IMR-90 (cell line): Measurements from ENCODE around the gene HIVEP1. TPM values are rescaled to one million over a fixed set of nuclear protein-coding genes. Genes with fewer than 3 reads are reported as not detected.

Experiments used
- ATAC-seq: fragments of 200-7000 bp; cut with Tn5 transposase; 2 replicates; pipeline ENCODE4 v1.9.1; 2020; ENCODE audit warnings: low read depth, mild to moderate bottlenecking, moderate library complexity
- BruUV-seq: library from RNA; stranded (reverse); fragments of 400-500 nt; replicated peaks from 2 replicates; lab custom pipeline; 2021; lab: Mats Ljungman, UMichigan
- CTCF ChIA-PET: fragments of 300-600 bp; formaldehyde crosslinking; extraction: SDS; loops from one replicate; lab custom pipeline; 2021; ENCODE audit warnings: antibody characterized with exemption; lab: Yijun Ruan, JAX
- POLR2A ChIA-PET: fragments of 300-600 bp; sonication (Branson Sonifier 250); formaldehyde crosslinking; loops from one replicate; lab custom pipeline; 2022; ENCODE audit warnings: antibody characterized with exemption; ENCODE audit not compliant: unreplicated experiment; lab: Charles Lee
- DNase-seq: peaks from one replicate; pipeline ENCODE4 v3.0.0; 2013
- H2AFZ ChIP-seq: replicated peaks from 2 replicates; pipeline ENCODE3; 2013; ENCODE audit warnings: low read length, mild to moderate bottlenecking; ENCODE audit not compliant: poor library complexity
- H2AK5ac ChIP-seq: 2 replicates; pipeline ENCODE4 v1.6.1; 2013; ENCODE audit warnings: low read depth, low read length, inconsistent platforms
- H2AK9ac ChIP-seq: replicated peaks from 2 replicates; pipeline ENCODE3; 2013; ENCODE audit warnings: mild to moderate bottlenecking, low read depth, low read length, moderate library complexity; ENCODE audit not compliant: poor library complexity
- H2BK120ac ChIP-seq: 2 replicates; pipeline ENCODE4 v1.6.1; 2013; ENCODE audit warnings: low read depth, low read length, inconsistent platforms
- H2BK15ac ChIP-seq: 3 replicates; pipeline ENCODE4 v1.6.1; 2013; ENCODE audit warnings: low read depth, low read length, inconsistent platforms
- H2BK20ac ChIP-seq: 2 replicates; pipeline ENCODE4 v1.6.1; 2013; ENCODE audit warnings: low read depth, mild to moderate bottlenecking, inconsistent platforms, low read length, moderate library complexity
- H2BK5ac ChIP-seq: 2 replicates; pipeline ENCODE4 v1.6.1; 2013; ENCODE audit warnings: mild to moderate bottlenecking, low read depth, low read length, inconsistent platforms; ENCODE audit not compliant: poor library complexity, severe bottlenecking
- H3K14ac ChIP-seq: replicated peaks from 2 replicates; pipeline ENCODE4 v1.6.1; 2013; ENCODE audit warnings: low read depth, low read length, inconsistent platforms
- H3K18ac ChIP-seq: 2 replicates; pipeline ENCODE4 v1.6.1; 2013; ENCODE audit warnings: low read depth, low read length, control low read depth
- H3K23ac ChIP-seq: 2 replicates; pipeline ENCODE4 v1.6.1; 2013; ENCODE audit warnings: low read depth, low read length, inconsistent platforms
- H3K27ac ChIP-seq: 2 replicates; pipeline ENCODE4 v1.5.1; 2013; ENCODE audit warnings: mild to moderate bottlenecking, control low read depth, low read length; ENCODE audit not compliant: insufficient read depth
- H3K27me3 ChIP-seq: 2 replicates; pipeline ENCODE4 v1.6.1; 2013; ENCODE audit warnings: low read length; ENCODE audit not compliant: control insufficient read depth, insufficient read depth
- H3K36me3 ChIP-seq: 2 replicates; pipeline ENCODE4 v1.6.1; 2013; ENCODE audit warnings: low read length, mixed read lengths; ENCODE audit not compliant: control insufficient read depth, insufficient read depth
- H3K4ac ChIP-seq: 2 replicates; pipeline ENCODE4 v1.6.1; 2013; ENCODE audit warnings: low read depth, low read length, inconsistent platforms
- H3K4me1 ChIP-seq: 2 replicates; pipeline ENCODE4 v1.6.1; 2013; ENCODE audit warnings: low read length, mixed read lengths; ENCODE audit not compliant: control insufficient read depth, insufficient read depth
- H3K4me2 ChIP-seq: 2 replicates; pipeline ENCODE4 v1.6.1; 2013; ENCODE audit warnings: low read depth, mild to moderate bottlenecking, control low read depth, low read length, moderate library complexity
- H3K4me3 ChIP-seq: 2 replicates; pipeline ENCODE4 v1.5.1; 2013; ENCODE audit warnings: low read depth, mild to moderate bottlenecking, control low read depth, low read length, moderate library complexity; ENCODE audit not compliant: insufficient read depth
- H3K56ac ChIP-seq: 2 replicates; pipeline ENCODE4 v1.6.1; 2013; ENCODE audit warnings: low read length, inconsistent platforms; ENCODE audit not compliant: insufficient read depth; ENCODE audit errors: extremely low read depth
- H3K79me1 ChIP-seq, 2 experiments: 2 replicates each; pipeline ENCODE4 v1.6.1; 2013; ENCODE audit warnings: low read length in 2 of 2, inconsistent platforms in 1 of 2, low read depth in 1 of 2
- H3K9ac ChIP-seq: 2 replicates; pipeline ENCODE4 v1.6.1; 2013; ENCODE audit warnings: low read depth, low read length, control low read depth
- H3K9me1 ChIP-seq: 2 replicates; pipeline ENCODE4 v1.6.1; 2013; ENCODE audit warnings: low read length, inconsistent platforms; ENCODE audit not compliant: insufficient read depth
- H3K9me3 ChIP-seq: 2 replicates; pipeline ENCODE4 v1.6.1; 2013; ENCODE audit warnings: low read length; ENCODE audit not compliant: control insufficient read depth, insufficient read depth
- H4K20me1 ChIP-seq: 2 replicates; pipeline ENCODE4 v1.6.1; 2013; ENCODE audit warnings: low read length, inconsistent platforms; ENCODE audit not compliant: insufficient read depth
- H4K5ac ChIP-seq: 2 replicates; pipeline ENCODE4 v1.6.1; 2013; ENCODE audit warnings: mild to moderate bottlenecking, low read depth, low read length, control low read depth
- H4K8ac ChIP-seq, 2 experiments: 2 replicates each; pipeline ENCODE4 v1.6.1; 2013; ENCODE audit warnings: low read depth in 2 of 2, low read length in 2 of 2, control low read depth in 1 of 2, inconsistent platforms in 1 of 2
- H4K91ac ChIP-seq: 2 replicates; pipeline ENCODE4 v1.6.1; 2013; ENCODE audit warnings: low read depth, low read length, inconsistent platforms; ENCODE audit not compliant: insufficient read depth
- BHLHE40 ChIP-seq: fragments of 150-350 bp; IDR thresholded peaks from 2 replicates; pipeline ENCODE4 v1.6.1; 2016; ENCODE audit warnings: mild to moderate bottlenecking, low read depth, low read length
- CEBPB ChIP-seq: IDR thresholded peaks from 2 replicates; pipeline ENCODE4 v1.6.1; 2012; ENCODE audit warnings: low read depth, low read length, improper control_type of control experiment
- CHD1 ChIP-seq: IDR thresholded peaks from 2 replicates; pipeline ENCODE4 v1.6.1; 2012; ENCODE audit warnings: low read depth, low read length, improper control_type of control experiment
- FOS ChIP-seq: fragments of 150-350 bp; IDR thresholded peaks from 2 replicates; pipeline ENCODE4 v1.6.1; 2016; ENCODE audit warnings: low read depth, low read length
- MAFK ChIP-seq: IDR thresholded peaks from 2 replicates; pipeline ENCODE4 v1.6.1; 2012; ENCODE audit warnings: low read depth, low read length, improper control_type of control experiment
- MAZ ChIP-seq: IDR thresholded peaks from 2 replicates; pipeline ENCODE4 v1.6.1; 2012; ENCODE audit warnings: low read depth, mild to moderate bottlenecking, low read length, improper control_type of control experiment, moderate library complexity, borderline replicate concordance
- MXI1 ChIP-seq: IDR thresholded peaks from 2 replicates; pipeline ENCODE4 v1.6.1; 2012; ENCODE audit warnings: low read depth, mild to moderate bottlenecking, low read length, moderate library complexity, borderline replicate concordance
- NFE2L2 ChIP-seq: fragments of 150-350 bp; IDR thresholded peaks from 2 replicates; pipeline ENCODE4 v1.6.1; 2016; ENCODE audit warnings: low read depth, mild to moderate bottlenecking, low read length
- POLR2A ChIP-seq: IDR thresholded peaks from 2 replicates; pipeline ENCODE4 v1.6.1; 2012; ENCODE audit warnings: mild to moderate bottlenecking, low read depth, low read length
- RAD21 ChIP-seq: IDR thresholded peaks from 2 replicates; pipeline ENCODE4 v1.6.1; 2012; ENCODE audit warnings: low read length, improper control_type of control experiment
- RCOR1 ChIP-seq: IDR thresholded peaks from 2 replicates; pipeline ENCODE4 v1.6.1; 2012; ENCODE audit warnings: mild to moderate bottlenecking, low read length, improper control_type of control experiment; ENCODE audit not compliant: insufficient replicate concordance
- RFX5 ChIP-seq: IDR thresholded peaks from 2 replicates; pipeline ENCODE4 v1.8.0; 2012; ENCODE audit warnings: low read depth, mild to moderate bottlenecking, low read length, moderate library complexity
- SMC3 ChIP-seq: fragments of 150-350 bp; IDR thresholded peaks from 2 replicates; pipeline ENCODE4 v1.6.1; 2016; ENCODE audit warnings: low read depth, mild to moderate bottlenecking, antibody characterized with exemption, low read length, moderate library complexity
- WGBS, 2 experiments: methylation state at CpG; one replicate each; pipeline versions ENCODE4 v1.1.5 to v1.1.7; 2013; ENCODE audit warnings: missing lambda C conversion rate in 2 of 2; ENCODE audit not compliant: insufficient read length in 1 of 2; ENCODE audit errors: extremely low coverage in 2 of 2; 5-methylcytosine and 5-hydroxymethylcytosine counted together
- dilution Hi-C: fragments of 300-500 bp; cut with HindIII; formaldehyde crosslinking; loops from one replicate; pipeline ENCODE4 v1.14.3; 2018; ENCODE audit warnings: low sequenced_read_pairs; ENCODE audit not compliant: unreplicated experiment
- in situ Hi-C: fragments of 300-500 bp; cut with MboI; formaldehyde crosslinking; loops from 3 replicates; pipeline ENCODE4 v1.14.3; 2019; ENCODE audit warnings: low sequenced_read_pairs, inconsistent platforms, mixed read lengths
- intact Hi-C: fragments of 100-400 bp; cut with micrococcal nuclease; formaldehyde crosslinking; loops from 2 replicates; pipeline ENCODE4 v1.10.0; 2022
- polyA plus RNA-seq, 3 experiments: library from polyadenylated mRNA; depleted of rRNA; stranded (reverse); fragments of >200 nt; gene quantifications; 2 replicates each; pipeline ENCODE4 v1.2.3, GENCODE V29; 2012; ENCODE audit warnings: low replicate concordance in 1 of 3
- total RNA-seq: library from RNA; depleted of rRNA; stranded (reverse); fragments of >200 nt; gene quantifications from 2 replicates; pipeline ENCODE4 v1.2.3, GENCODE V29; 2012
- TF ChIP-seq, protein P1 (sequence below): fragments of 150-350 bp; IDR thresholded peaks from 2 replicates; pipeline ENCODE4 v1.6.1; 2016; ENCODE audit warnings: low read depth, mild to moderate bottlenecking, low read length, moderate library complexity, borderline replicate concordance
- TF ChIP-seq, protein P2 (sequence below): fragments of 150-350 bp; IDR thresholded peaks from 2 replicates; pipeline ENCODE4 v1.6.1; 2017; ENCODE audit warnings: mild to moderate bottlenecking, antibody characterized with exemption, low read length, low read depth
- TF ChIP-seq, protein P3 (sequence below): conservative IDR thresholded peaks from 2 replicates; pipeline ENCODE4 v1.5.1; 2012; ENCODE audit warnings: mild to moderate bottlenecking, low read depth, low read length, improper control_type of control experiment

HIVEP1 gene
- total and polyA plus RNA-seq, 2 of the 4 experiments (the other 2 are of a cell fraction), result 13.0 to 17.2 TPM

DNA sequence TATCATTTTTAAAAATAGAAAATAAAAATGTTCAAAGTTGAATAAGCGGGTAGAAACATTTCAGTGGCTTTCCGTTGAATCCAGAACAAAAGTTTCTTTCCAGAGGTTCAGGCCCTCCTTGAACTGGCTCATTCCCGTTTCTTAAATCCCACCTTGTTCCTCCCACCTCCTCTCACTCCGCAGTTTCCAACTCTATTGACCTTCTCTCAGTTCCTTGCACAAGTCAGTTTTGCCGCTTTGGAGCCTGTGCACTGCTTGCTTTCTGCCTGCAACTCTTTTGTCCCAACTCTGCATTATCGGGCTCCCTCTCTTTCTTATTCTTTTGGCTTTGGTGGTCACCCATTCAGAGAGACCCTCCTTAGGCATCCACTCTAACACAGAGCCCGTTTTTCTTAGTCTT is 178.1 kb downstream of the HIVEP1 start:
- no peak overlapping the region for H2AK5ac ChIP-seq
- no peak overlapping the region for H2BK15ac ChIP-seq
- ChIA-PET CTCF (interaction anchor here (0.9 kb wide), 1 partner anchor 40 kb away, joined by 4 read pairs; no protein-coding TSS in a partner anchor), POLR2A (no interaction called here)
- intact Hi-C loops, result no loop called here
- DNase-seq (no peak), ATAC-seq (no peak)
- no peak overlapping the region for H3K4ac ChIP-seq
- H2AFZ ChIP-seq, result no peak overlapping the region
- H4K91ac ChIP-seq, result no peak overlapping the region
- no peak overlapping the region for H3K9ac ChIP-seq
- H3K27me3 ChIP-seq, result no peaks in the 10 kb centered on the region
- no peak overlapping the region for H3K23ac ChIP-seq
- H3K4me2 ChIP-seq, result no peak overlapping the region
- no peak overlapping the region for H4K5ac ChIP-seq
- H3K14ac ChIP-seq, result no peak overlapping the region
- H3K79me1 ChIP-seq, result no peaks in the 10 kb centered on the region
- no peak overlapping the region for H3K56ac ChIP-seq
- no peaks in the 10 kb centered on the region for H3K9me3 ChIP-seq
- whole genome bisulfite sequencing, 2 experiments, result 84% methylated on average over 6 of the region's 7 CpGs; no CpG with 5 or more reads in 1 of the 2 experiments
- dilution Hi-C loops, result no loop called here
- H4K20me1 ChIP-seq, result no peaks in the 10 kb centered on the region
- no peaks in the 10 kb centered on the region for H3K4me1 ChIP-seq
- H3K36me3 ChIP-seq, result no peaks in the 10 kb centered on the region
- H4K8ac ChIP-seq, result no peak overlapping the region
- H2BK20ac ChIP-seq, result no peak overlapping the region
- H2BK5ac ChIP-seq, result no peak overlapping the region
- H3K27ac ChIP-seq, result no peak overlapping the region
- no peak for TF ChIP-seq NFE2L2
- no peak for TF ChIP-seq MXI1
- no peak for TF ChIP-seq FOS
- TF ChIP-seq, protein P1, sequence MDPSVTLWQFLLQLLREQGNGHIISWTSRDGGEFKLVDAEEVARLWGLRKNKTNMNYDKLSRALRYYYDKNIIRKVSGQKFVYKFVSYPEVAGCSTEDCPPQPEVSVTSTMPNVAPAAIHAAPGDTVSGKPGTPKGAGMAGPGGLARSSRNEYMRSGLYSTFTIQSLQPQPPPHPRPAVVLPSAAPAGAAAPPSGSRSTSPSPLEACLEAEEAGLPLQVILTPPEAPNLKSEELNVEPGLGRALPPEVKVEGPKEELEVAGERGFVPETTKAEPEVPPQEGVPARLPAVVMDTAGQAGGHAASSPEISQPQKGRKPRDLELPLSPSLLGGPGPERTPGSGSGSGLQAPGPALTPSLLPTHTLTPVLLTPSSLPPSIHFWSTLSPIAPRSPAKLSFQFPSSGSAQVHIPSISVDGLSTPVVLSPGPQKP, result no peak
- TF ChIP-seq BHLHE40, result no peak
- TF ChIP-seq POLR2A, result no peak
- TF ChIP-seq, protein P2, sequence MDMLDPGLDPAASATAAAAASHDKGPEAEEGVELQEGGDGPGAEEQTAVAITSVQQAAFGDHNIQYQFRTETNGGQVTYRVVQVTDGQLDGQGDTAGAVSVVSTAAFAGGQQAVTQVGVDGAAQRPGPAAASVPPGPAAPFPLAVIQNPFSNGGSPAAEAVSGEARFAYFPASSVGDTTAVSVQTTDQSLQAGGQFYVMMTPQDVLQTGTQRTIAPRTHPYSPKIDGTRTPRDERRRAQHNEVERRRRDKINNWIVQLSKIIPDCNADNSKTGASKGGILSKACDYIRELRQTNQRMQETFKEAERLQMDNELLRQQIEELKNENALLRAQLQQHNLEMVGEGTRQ, result no peak
- no peak for TF ChIP-seq RAD21
- no peak for TF ChIP-seq MAFK
- no peak for TF ChIP-seq SMC3
- TF ChIP-seq CHD1, result no peak
- TF ChIP-seq MAZ, result no peak
- TF ChIP-seq CEBPB, result no peak
- no peak for TF ChIP-seq RFX5
- TF ChIP-seq, protein P3, sequence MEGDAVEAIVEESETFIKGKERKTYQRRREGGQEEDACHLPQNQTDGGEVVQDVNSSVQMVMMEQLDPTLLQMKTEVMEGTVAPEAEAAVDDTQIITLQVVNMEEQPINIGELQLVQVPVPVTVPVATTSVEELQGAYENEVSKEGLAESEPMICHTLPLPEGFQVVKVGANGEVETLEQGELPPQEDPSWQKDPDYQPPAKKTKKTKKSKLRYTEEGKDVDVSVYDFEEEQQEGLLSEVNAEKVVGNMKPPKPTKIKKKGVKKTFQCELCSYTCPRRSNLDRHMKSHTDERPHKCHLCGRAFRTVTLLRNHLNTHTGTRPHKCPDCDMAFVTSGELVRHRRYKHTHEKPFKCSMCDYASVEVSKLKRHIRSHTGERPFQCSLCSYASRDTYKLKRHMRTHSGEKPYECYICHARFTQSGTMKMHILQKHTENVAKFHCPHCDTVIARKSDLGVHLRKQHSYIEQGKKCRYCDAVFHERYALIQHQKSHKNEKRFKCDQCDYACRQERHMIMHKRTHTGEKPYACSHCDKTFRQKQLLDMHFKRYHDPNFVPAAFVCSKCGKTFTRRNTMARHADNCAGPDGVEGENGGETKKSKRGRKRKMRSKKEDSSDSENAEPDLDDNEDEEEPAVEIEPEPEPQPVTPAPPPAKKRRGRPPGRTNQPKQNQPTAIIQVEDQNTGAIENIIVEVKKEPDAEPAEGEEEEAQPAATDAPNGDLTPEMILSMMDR, result no peak
- no peak for TF ChIP-seq RCOR1
- in situ Hi-C loops, result no loop called here
- no peaks in the 10 kb centered on the region for H3K9me1 ChIP-seq
- no peak overlapping the region for H3K4me3 ChIP-seq
- no peak overlapping the region for H3K18ac ChIP-seq
- H2AK9ac ChIP-seq, result no peak overlapping the region
- BruUV-seq, result no TSS peak
- no peak overlapping the region for H2BK120ac ChIP-seq
